SK-N-SH treated with all-trans-retinoic acid at 6 μM for 48 hours (cell line): ENCODE measurements around the gene CNTNAP2.

ENCODE experiments used
- ATAC-seq: fragments of 200-7000 bp; cut with Tn5 transposase; 3 replicates; pipeline ENCODE4 v1.9.1; 2020; ENCODE audit warnings: mild to moderate bottlenecking, moderate library complexity
- ARNTL ChIP-seq: fragments of 450-650 bp; formaldehyde crosslinking; IDR thresholded peaks from 2 replicates; pipeline ENCODE4 v1.5.0; 2020; ENCODE audit warnings: low read depth, mild to moderate bottlenecking, moderate library complexity, borderline replicate concordance
- BACH2 ChIP-seq: fragments of 250-450 bp; sonication (Bioruptor Pico); IDR thresholded peaks from 2 replicates; pipeline ENCODE4 v1.9.0; 2021; ENCODE audit warnings: mild to moderate bottlenecking, borderline replicate concordance
- CREB5 ChIP-seq: fragments of 250-450 bp; sonication (Bioruptor Pico); IDR thresholded peaks from 2 replicates; pipeline ENCODE4 v1.5.1; 2020; ENCODE audit warnings: low read depth, mild to moderate bottlenecking, moderate library complexity
- CSDC2 ChIP-seq: fragments of 250-450 bp; sonication (Bioruptor Pico); IDR thresholded peaks from 2 replicates; pipeline ENCODE4 v1.5.0; 2020; ENCODE audit warnings: mild to moderate bottlenecking, moderate library complexity
- CSRNP3 ChIP-seq: fragments of 250-450 bp; sonication (Bioruptor Pico); IDR thresholded peaks from 2 replicates; pipeline ENCODE4 v1.5.1; 2021; ENCODE audit warnings: mild to moderate bottlenecking, moderate library complexity
- ESRRG ChIP-seq: fragments of 250-450 bp; sonication (Bioruptor Pico); IDR thresholded peaks from 2 replicates; pipeline ENCODE4 v1.6.1; 2021; ENCODE audit warnings: mild to moderate bottlenecking
- ISL1 ChIP-seq: fragments of 250-450 bp; sonication (Bioruptor Pico); IDR thresholded peaks from 2 replicates; pipeline ENCODE4 v2.1.2; 2022; ENCODE audit warnings: mild to moderate bottlenecking, moderate library complexity
- OSR1 ChIP-seq: fragments of 250-450 bp; sonication (Bioruptor Pico); IDR thresholded peaks from 2 replicates; pipeline ENCODE4 v1.8.0; 2022; ENCODE audit warnings: moderate library complexity, mild to moderate bottlenecking, inconsistent platforms
- PATZ1 ChIP-seq: fragments of 250-450 bp; sonication (Bioruptor Pico); IDR thresholded peaks from 2 replicates; pipeline ENCODE4 v1.8.0; 2020; ENCODE audit warnings: mild to moderate bottlenecking, moderate library complexity, borderline replicate concordance
- PPARA ChIP-seq: fragments of 250-450 bp; sonication (Bioruptor Pico); IDR thresholded peaks from 2 replicates; pipeline ENCODE4 v1.5.0; 2020; ENCODE audit warnings: mild to moderate bottlenecking, borderline replicate concordance
- RARB ChIP-seq: fragments of 250-450 bp; sonication (Bioruptor Pico); IDR thresholded peaks from 2 replicates; pipeline ENCODE4 v1.8.0; 2021; ENCODE audit warnings: mild to moderate bottlenecking, moderate library complexity
- SNAI2 ChIP-seq: fragments of 250-450 bp; sonication (Bioruptor Pico); IDR thresholded peaks from 2 replicates; pipeline ENCODE4 v1.5.0; 2020; ENCODE audit warnings: mild to moderate bottlenecking, moderate library complexity
- TCF4 ChIP-seq: fragments of 250-450 bp; sonication (Bioruptor Pico); IDR thresholded peaks from 2 replicates; pipeline ENCODE4 v1.8.0; 2021; ENCODE audit warnings: mild to moderate bottlenecking, moderate library complexity, borderline replicate concordance
- TOX ChIP-seq: fragments of 250-450 bp; sonication (Bioruptor Pico); IDR thresholded peaks from 2 replicates; pipeline ENCODE4 v1.8.0; 2021; ENCODE audit warnings: mild to moderate bottlenecking, moderate library complexity, borderline replicate concordance
- TSHZ2 ChIP-seq: fragments of 250-450 bp; sonication (Bioruptor Pico); IDR thresholded peaks from 2 replicates; pipeline ENCODE4 v1.5.0; 2020; ENCODE audit warnings: mild to moderate bottlenecking, moderate library complexity
- ZC3H10 ChIP-seq: fragments of 250-450 bp; sonication (Bioruptor Pico); IDR thresholded peaks from 2 replicates; pipeline ENCODE4 v1.5.1; 2021; ENCODE audit warnings: mild to moderate bottlenecking, moderate library complexity
- ZFP3 ChIP-seq: fragments of 250-450 bp; sonication (Bioruptor Pico); IDR thresholded peaks from 2 replicates; pipeline ENCODE4 v1.5.0; 2020; ENCODE audit warnings: mild to moderate bottlenecking, moderate library complexity
- ZFP30 ChIP-seq: fragments of 450-650 bp; formaldehyde crosslinking; IDR thresholded peaks from 2 replicates; pipeline ENCODE4 v1.5.0; 2022; ENCODE audit warnings: mild to moderate bottlenecking, moderate library complexity
- ZNF565 ChIP-seq: fragments of 450-650 bp; formaldehyde crosslinking; conservative IDR thresholded peaks from 2 replicates; pipeline ENCODE4 v1.5.0; 2020; ENCODE audit warnings: low read depth, mild to moderate bottlenecking, moderate library complexity
- ZNF70 ChIP-seq: fragments of 450-650 bp; formaldehyde crosslinking; IDR thresholded peaks from 2 replicates; pipeline ENCODE4 v1.5.0; 2020; ENCODE audit warnings: mild to moderate bottlenecking, moderate library complexity
- ZNF8 ChIP-seq: fragments of 450-650 bp; formaldehyde crosslinking; IDR thresholded peaks from 2 replicates; pipeline ENCODE4 v1.5.0; 2020; ENCODE audit warnings: mild to moderate bottlenecking, moderate library complexity

CNTNAP2 gene

GRCh38 chr7:147279964-147280374 lies 1163.4 kb downstream of the CNTNAP2 start (continued):
- no peak for TF ChIP-seq TSHZ2 (CRISPR knock-in tag)
- TF ChIP-seq ZFP30 (CRISPR knock-in tag): no peak
- TF ChIP-seq PPARA (CRISPR knock-in tag): no peak
- TF ChIP-seq SNAI2 (CRISPR knock-in tag): no peak
- TF ChIP-seq ZC3H10 (CRISPR knock-in tag): no peak

- ATAC-seq: no peak
- TF ChIP-seq TCF4 (no peak), OSR1 (no peak), CSDC2 (CRISPR knock-in tag) (no peak), CSRNP3 (CRISPR knock-in tag) (no peak), SNAI2 (CRISPR knock-in tag) (no peak), ZNF70 (CRISPR knock-in tag) (no peak), BACH2 (CRISPR knock-in tag) (no peak), RARB (CRISPR knock-in tag) (no peak), ESRRG (CRISPR knock-in tag) (no peak), ZFP30 (CRISPR knock-in tag) (no peak), ZNF8 (CRISPR knock-in tag) (no peak), PPARA (CRISPR knock-in tag) (no peak), ZC3H10 (CRISPR knock-in tag) (no peak), TOX (CRISPR knock-in tag) (no peak), ARNTL (CRISPR knock-in tag) (no peak), ZFP3 (CRISPR knock-in tag) (no peak), PATZ1 (CRISPR knock-in tag) (no peak), ISL1 (CRISPR knock-in tag) (no peak)
Observed at GRCh38 chr7:147282204-147282603, 1165.6 kb downstream of the CNTNAP2 start.

GRCh38 chr7:147296201-147296600 lies 1179.6 kb downstream of the CNTNAP2 start:
- TF ChIP-seq OSR1 (no peak), TOX (CRISPR knock-in tag) (no peak), ZNF565 (no peak), CSDC2 (CRISPR knock-in tag) (no peak), SNAI2 (CRISPR knock-in tag) (no peak)
- no peak for ATAC-seq

GRCh38 chr7:147296986-147297385 lies 1180.4 kb downstream of the CNTNAP2 start:
- no peak for TF ChIP-seq CREB5 (CRISPR knock-in tag)
- no peak for ATAC-seq

GRCh38 chr7:147298611-147299043 lies 1182.0 kb downstream of the CNTNAP2 start:
- peak; percentile 88 for ATAC-seq
- TF ChIP-seq CREB5 (CRISPR knock-in tag): no peak
- no peak for TF ChIP-seq OSR1
- TF ChIP-seq BACH2 (CRISPR knock-in tag): no peak
- peak; percentile 37; the same call in 1 of the 2 replicates for TF ChIP-seq TOX (CRISPR knock-in tag)
- TF ChIP-seq ISL1 (CRISPR knock-in tag): peak; percentile 29; the same call in 1 of the 2 replicates
- TF ChIP-seq, all 23 proteins: peak for 2
